NCI-H187 treated with DMSO at 0.1 percent for 48 hours (cell line): ENCODE data around the gene ADD2.
"Not testable (repeated sequence)": the region's sequence is repeated elsewhere in the genome, so short reads cannot be mapped to it uniquely, and the experiment has no call there.

Source experiments
- DNase-seq: peaks from one replicate; lab custom pipeline; 2025; lab: John Stamatoyannopoulos, UW

ADD2 gene

DNA sequence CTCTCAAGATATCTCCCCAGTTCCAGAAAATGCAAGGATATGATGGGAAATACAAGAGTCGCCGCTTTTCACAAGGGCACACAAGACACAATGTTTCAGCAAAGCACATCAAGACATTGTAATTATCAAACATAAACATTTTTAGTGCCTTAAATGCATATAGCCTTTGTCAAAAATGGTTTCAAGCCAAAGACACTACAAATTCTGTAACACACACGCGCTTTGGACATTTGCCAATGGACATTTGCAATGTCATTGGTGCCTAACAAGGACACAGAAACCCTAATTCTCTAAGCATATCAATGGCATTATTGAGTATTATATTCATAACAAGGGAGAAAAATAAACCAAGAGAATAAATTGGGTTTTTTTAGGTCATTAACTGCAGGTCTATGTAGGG lies 16.1 kb downstream of the ADD2 start:
- DNase-seq: no peak

DNA sequence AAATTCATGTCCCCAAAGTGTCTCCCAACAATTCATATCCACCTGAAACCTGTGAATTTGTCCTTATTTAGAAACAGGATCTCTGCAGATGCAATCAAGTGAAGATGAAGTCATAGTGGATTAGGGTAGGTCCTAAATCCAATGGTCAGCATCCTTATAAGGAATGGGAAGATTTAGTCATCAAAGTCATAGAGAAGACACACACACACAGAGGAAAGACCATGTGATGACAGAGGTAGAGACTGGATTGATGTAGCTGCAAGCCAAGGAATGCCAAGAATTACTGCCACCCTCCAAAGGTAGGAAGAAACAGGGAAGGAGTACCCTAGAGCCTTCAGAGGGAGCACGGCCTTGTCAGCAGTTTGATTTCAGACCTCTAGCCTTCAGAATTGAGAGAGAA lies 17.7 kb downstream of the ADD2 start:
- DNase-seq: no peak

GRCh38 chr2:70748002-70748784 lies 19.8 kb downstream of the ADD2 start:
- no peak for DNase-seq

DNA sequence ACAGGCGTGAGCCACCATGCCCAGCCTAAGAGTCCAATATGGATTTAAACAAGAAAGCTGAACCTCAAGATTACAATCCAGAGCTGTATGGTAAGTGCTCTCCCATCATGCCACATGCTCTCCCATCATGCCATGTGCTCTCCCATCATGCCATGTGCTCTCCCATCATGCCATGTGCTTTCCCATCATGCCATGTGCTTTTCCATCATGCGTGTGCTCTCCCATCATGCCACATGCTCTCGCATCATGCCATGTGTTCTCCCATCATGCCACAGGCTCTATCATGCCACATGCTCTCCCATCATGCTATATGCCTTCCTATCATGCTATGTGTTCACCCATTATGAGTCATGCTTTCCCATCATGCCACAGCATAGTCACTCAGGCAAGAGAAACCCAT lies 20.7 kb downstream of the ADD2 start:
- DNase-seq: no peak

GRCh38 chr2:70746094-70746974 lies 21.7 kb downstream of the ADD2 start:
- DNase-seq: no peak

GRCh38 chr2:70745276-70745825 lies 22.6 kb downstream of the ADD2 start:
- no peak for DNase-seq

- no peak for DNase-seq
Observed at GRCh38 chr2:70744397-70744796, 23.6 kb downstream of the ADD2 start.

- no peak for DNase-seq
Observed at GRCh38 chr2:70743677-70744076, 24.3 kb downstream of the ADD2 start.

DNA sequence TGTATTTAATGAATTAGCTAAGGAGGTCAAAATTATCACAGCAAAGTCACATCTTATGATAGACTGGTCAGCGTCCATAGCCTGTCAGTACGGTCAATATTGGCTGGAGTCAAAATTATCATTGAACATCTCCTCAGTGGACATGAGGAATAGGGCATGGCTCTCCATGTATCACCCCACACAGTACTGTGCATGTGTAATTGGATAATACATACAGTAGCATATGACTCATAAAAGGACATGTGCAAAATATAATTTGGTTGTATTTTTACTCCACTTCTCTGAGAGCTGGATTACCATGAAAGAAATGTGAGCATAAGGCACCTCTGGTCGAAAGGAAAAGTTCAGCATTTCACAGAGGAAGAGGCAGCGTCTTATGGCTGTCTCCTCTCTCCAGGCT lies 24.9 kb downstream of the ADD2 start:
- DNase-seq: no peak

- not testable (repeated sequence) for DNase-seq
Observed at GRCh38 chr2:70739492-70739891, 28.5 kb downstream of the ADD2 start.

DNA sequence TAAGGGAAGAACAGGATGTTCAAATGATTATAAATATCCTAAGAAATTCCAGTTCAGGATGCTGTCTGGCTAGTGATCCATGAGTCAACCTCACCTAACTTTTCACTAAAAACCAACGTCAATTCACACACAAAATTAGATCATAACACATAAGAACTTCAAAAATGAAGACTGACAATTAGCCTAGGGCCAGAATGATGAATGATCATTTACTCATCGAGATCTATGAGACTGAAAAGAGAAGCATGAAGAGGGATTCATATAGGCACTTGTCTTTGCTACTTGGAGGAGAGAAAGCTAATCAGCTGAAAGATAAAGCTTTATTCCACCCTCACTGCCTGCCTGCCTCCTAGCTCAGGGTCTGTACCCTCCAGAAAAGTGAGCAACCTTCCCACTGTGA lies 29.8 kb downstream of the ADD2 start:
- no peak for DNase-seq

- DNase-seq: no peak
Observed at GRCh38 chr2:70735071-70735470, 32.9 kb downstream of the ADD2 start.

- no peak for DNase-seq
Observed at GRCh38 chr2:70733646-70734180, 34.3 kb downstream of the ADD2 start.

DNA sequence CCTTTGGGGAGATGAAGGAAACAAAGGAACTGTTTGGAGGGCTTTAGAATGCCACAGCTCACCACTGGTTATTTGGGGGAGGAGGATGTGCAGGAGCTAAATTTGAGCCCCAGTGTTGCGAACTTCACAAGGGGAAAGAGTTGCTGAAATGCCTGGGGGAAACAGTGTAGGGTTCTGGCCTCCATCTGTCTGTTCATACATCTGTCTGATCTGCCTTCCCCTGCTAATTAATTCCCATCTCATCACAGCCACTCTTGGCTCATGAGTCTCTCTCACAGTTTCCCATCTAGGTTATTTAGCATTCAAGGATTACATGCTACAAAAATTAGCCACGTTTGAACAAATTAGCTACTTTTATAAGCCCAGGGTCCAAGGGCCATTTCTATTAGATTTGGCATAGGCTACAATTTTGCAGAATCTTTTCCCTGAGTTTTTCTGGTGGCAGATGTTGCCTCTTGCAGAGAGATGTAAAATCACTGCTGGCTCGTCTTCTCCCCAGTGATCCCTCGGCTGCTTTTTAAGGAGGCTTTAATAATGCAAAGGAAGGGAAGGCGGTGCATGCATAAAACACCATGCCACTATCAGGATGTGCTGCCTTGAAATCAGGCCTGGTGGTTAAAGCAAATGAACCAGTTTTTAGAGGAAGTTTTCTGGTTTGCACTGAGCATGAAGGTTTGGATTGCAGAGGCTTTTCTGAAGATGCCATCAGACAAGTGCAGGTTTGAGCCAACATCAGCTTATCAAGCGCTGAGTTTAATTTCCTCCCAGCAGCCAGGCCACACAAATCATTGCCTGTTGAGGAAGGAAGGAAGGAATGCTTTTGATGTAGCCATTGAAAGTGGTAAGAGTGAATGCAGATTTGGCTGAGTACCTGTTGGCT lies 35.0 kb downstream of the ADD2 start:
- no peak for DNase-seq

DNA sequence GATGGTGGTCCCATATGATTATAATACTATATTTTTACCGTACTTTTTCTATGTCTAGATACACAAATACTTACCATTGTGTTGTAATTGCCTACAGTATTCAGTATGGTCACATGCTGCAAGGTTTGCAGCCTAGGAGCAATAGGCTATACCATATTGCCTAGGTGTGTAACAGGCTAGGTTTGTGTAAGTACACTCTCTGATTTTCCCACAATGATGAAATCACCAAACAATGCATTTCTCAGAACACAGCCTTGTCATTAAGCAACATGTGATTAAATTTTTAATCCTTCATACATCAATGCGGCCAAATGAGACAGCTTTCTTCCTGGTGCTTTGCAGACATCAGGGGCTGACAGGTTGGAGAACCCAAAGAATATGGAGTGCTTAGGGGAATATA lies 37.3 kb downstream of the ADD2 start:
- no peak for DNase-seq

DNA sequence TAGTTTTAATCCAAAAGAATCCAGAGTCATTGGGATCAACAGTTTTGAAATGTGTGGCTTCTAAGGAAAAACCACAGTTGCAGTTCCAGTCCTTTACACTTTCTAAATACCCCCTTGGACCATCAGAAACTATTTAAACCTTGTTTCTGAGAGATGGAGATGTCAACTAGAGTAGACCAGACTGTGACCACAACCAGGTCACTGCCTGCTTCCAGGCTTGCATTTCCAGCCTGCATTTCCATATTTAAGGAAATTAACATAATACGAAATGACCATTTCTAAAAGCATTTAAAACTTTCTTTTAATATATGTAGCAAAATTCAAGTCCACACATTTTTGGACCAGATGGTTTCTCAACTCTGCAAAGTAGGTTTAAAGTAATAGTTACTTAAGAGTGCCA lies 38.4 kb downstream of the ADD2 start:
- no peak for DNase-seq

GRCh38 chr2:70728128-70728527 lies 39.9 kb downstream of the ADD2 start:
- no peak for DNase-seq

GRCh38 chr2:70726947-70727725 lies 40.9 kb downstream of the ADD2 start:
- no peak for DNase-seq

- DNase-seq: no peak
Observed at GRCh38 chr2:70725505-70725904, 42.5 kb downstream of the ADD2 start.

- no peak for DNase-seq
Observed at GRCh38 chr2:70724366-70724765, 43.6 kb downstream of the ADD2 start.
